ENCODE measurements around the gene DLGAP4. TPM values are rescaled to one million over a fixed set of nuclear protein-coding genes. Genes with fewer than 3 reads are reported as not detected.

The DLGAP4 gene
- total and polyA plus RNA-seq, 2 of the 8 experiments (the other 6 are each of a cell fraction or from before 2014, with no cell fraction given) = 41.2 to 57.2 TPM

DNA sequence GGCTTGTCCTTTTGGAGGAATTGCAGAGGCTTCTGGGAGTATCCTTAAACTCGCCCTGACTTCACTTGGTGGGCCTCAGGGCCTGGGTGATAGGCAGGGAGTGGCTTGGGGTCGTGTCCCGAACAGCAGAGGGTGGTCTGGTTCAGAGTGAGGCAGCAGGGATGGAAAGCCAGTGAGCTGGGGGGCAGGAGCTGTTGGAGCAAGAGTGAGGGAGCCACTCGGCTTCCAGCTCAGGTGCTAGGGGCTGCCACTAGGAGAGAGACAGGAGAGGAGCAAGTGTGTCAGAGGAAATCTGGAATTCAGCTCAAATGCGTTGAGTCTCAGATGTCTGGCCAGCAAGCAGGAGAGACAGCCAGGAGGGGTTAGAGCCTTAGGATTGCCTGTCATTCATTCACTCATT is 85.8 kb downstream of the DLGAP4 start:
- CTCF ChIA-PET (ENCODE audit: partially characterized antibody) = interaction anchor here (0.8 to 3.4 kb wide), 13 partner anchors 7 to 192 kb away, joined by 3 to 24 read pairs (median 5); no protein-coding TSS in a partner anchor
- no peak for FAIRE-seq
- WGBS, 2 experiments (ENCODE audit: extremely low coverage in 1 of 2, insufficient coverage in 1 of 2, insufficient read length in 1 of 2, insufficient replicate concordance in 2 of 2, low coverage in 1 of 2, low lambda C conversion rate in 2 of 2, missing lambda C conversion rate in 1 of 2) = 79% methylated on average over 5 of the region's 5 CpGs; no CpG with 5 or more reads in 1 of the 2 experiments

More for the DNA sequence above, 85.8 kb downstream of the DLGAP4 start:
- Histone ChIP-seq H2BK12ac (ENCODE audit: low read depth, low read length) (peak overlapping the region; percentile 84; the same call in 1 of the 2 replicates), H3K14ac (ENCODE audit: insufficient read length) (no peak overlapping the region), H3K56ac (replicated peaks; ENCODE audit: insufficient read length, low read depth, low read length) (no peak overlapping the region), H3K27ac (ENCODE audit: low read depth, low read length) (no peak overlapping the region), H4K8ac (ENCODE audit: extremely low read depth, insufficient read depth, low read length) (no peak overlapping the region), H3K27me3 (replicated peaks in 1 of 4; ENCODE audit: control insufficient read depth in 3 of 4, extremely low read depth in 1 of 4, insufficient read depth in 3 of 4, low read length in 3 of 4) (no peaks in the 10 kb centered on the region), H3K4me2 (ENCODE audit: insufficient read depth in 1 of 2, low read depth in 2 of 2, low read length in 2 of 2) (peak overlapping the region; percentile 0 to 34; a peak in 1 of 4 replicates), H4K5ac (ENCODE audit: insufficient read length, low read depth, low read length) (no peak overlapping the region), H3K79me1 (ENCODE audit: low read depth, low read length) (0 out of 2 replicates have a peak, but pooled peaks cover 2% of the 10 kb centered on the region), H3K9me3 (ENCODE audit: insufficient read depth in 2 of 2, low read depth in 1 of 2, low read length in 1 of 2) (no peaks in the 10 kb centered on the region), H3K36me3 (ENCODE audit: control insufficient read depth in 2 of 4, insufficient read depth in 4 of 4, low read length in 3 of 4) (no peaks in the 10 kb centered on the region), H3K79me2 (ENCODE audit: control insufficient read depth in 1 of 2, insufficient read depth in 2 of 2, low read length in 2 of 2) (no peaks in the 10 kb centered on the region), H2BK15ac (ENCODE audit: low read length) (no peak overlapping the region), H3K4ac (replicated peaks; ENCODE audit: insufficient read length, low read depth, low read length) (no peak overlapping the region), H3K4me3 (ENCODE audit: extremely low read depth in 1 of 4, insufficient read depth in 2 of 4, low read depth in 3 of 4, low read length in 4 of 4) (no peak overlapping the region), H2BK5ac (ENCODE audit: low read depth, low read length) (peak overlapping the region; percentile 57; the same call in 1 of the 2 replicates), H2AK5ac (ENCODE audit: low read depth, low read length) (no peak overlapping the region), H2BK120ac (replicated peaks; ENCODE audit: low read depth, low read length) (no peak overlapping the region), H3K9ac (replicated peaks in 1 of 4; ENCODE audit: extremely low read depth in 1 of 4, low read depth in 3 of 4, low read length in 3 of 4) (no peak overlapping the region), H2AFZ (ENCODE audit: low read length) (no peak overlapping the region), H2BK20ac (ENCODE audit: low read length) (peak overlapping the region; percentile 84; the same call in 1 of the 2 replicates), H3K23me2 (ENCODE audit: low read depth, low read length) (peaks cover 5% of the 10 kb centered on the region; the same call in 1 of the 2 replicates), H3K18ac (ENCODE audit: extremely low read depth, low read length) (0 out of 2 replicates have a peak overlapping the region, but pooled peaks have one; percentile 65), H3K4me1 (replicated peaks in 1 of 4; ENCODE audit: control insufficient read depth in 3 of 4, insufficient read depth in 4 of 4, low read length in 3 of 4) (peaks cover 0 to 14% (median 9%) of the 10 kb centered on the region in 4 experiments; a peak in 6 of 7 replicates), H4K91ac (replicated peaks; ENCODE audit: insufficient read length, low read length) (peak overlapping the region; percentile 34), H4K20me1 (replicated peaks in 1 of 2; ENCODE audit: control insufficient read depth in 1 of 2, insufficient read depth in 2 of 2, low read length in 2 of 2) (peaks cover 0 to 4% of the 10 kb centered on the region in 2 experiments), H3K23ac (ENCODE audit: insufficient read length) (no peak overlapping the region)
- TF ChIP-seq KDM1A (IDR thresholded peaks at IDR 0.05; ENCODE audit: borderline replicate concordance, low read length) = 0 out of 2 replicates have a peak, but pooled peaks have one; percentile 15
- no peak for TF ChIP-seq YY1 (IDR thresholded peaks at IDR 0.05; ENCODE audit: low read depth, low read length)
- TF ChIP-seq, protein P1, sequence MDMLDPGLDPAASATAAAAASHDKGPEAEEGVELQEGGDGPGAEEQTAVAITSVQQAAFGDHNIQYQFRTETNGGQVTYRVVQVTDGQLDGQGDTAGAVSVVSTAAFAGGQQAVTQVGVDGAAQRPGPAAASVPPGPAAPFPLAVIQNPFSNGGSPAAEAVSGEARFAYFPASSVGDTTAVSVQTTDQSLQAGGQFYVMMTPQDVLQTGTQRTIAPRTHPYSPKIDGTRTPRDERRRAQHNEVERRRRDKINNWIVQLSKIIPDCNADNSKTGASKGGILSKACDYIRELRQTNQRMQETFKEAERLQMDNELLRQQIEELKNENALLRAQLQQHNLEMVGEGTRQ (IDR thresholded peaks at IDR 0.05; ENCODE audit: low read length) = no peak
- no peak for TF ChIP-seq SUZ12 (IDR thresholded peaks at IDR 0.05; ENCODE audit: low read length)
- TF ChIP-seq GABPA (IDR thresholded peaks at IDR 0.05; ENCODE audit: borderline replicate concordance, insufficient read depth, low read length) = no peak
- TF ChIP-seq TCF12 (IDR thresholded peaks at IDR 0.05; ENCODE audit: low read depth, low read length) = no peak
- DNase-seq (ENCODE audit: low read depth in 1 of 2, low spot score in 2 of 2) = no peak
- POLR2A ChIA-PET (ENCODE audit: partially characterized antibody) = interaction anchor here (1.4 to 1.5 kb wide), 2 partner anchors 33 to 155 kb away, joined by 3 to 5 read pairs; partner anchors contain the start of gene AAR2

Measured in H1 (cell line).